Sigmoid colon (tissue), 7 donors: ENCODE results near the gene ODF4. TPM values are rescaled to one million over a fixed set of nuclear protein-coding genes. Genes with fewer than 3 reads are reported as not detected.

Experiments used
- DNase-seq: peaks from one replicate; pipeline ENCODE4 v3.0.0-alpha.2; 2019
- H3K27ac ChIP-seq, 4 donors: fragments of 200-600 bp; sonication (generic); one replicate each; pipeline ENCODE4 v1.5.1; 2016 to 2019; ENCODE audit warnings: mild to moderate bottlenecking in 1 of 4
- H3K27me3 ChIP-seq, 3 donors: fragments of 200-600 bp; sonication (generic); one replicate each; pipeline ENCODE4 v1.5.1; 2019; ENCODE audit warnings: mild to moderate bottlenecking in 1 of 3
- H3K36me3 ChIP-seq, 4 donors: fragments of 200-600 bp; sonication (generic); one replicate each; pipeline ENCODE4 v1.5.1; 2016 to 2019
- H3K4me1 ChIP-seq, 4 donors: fragments of 200-600 bp; sonication (generic); one replicate each; pipeline ENCODE4 v1.5.1; 2017 to 2019
- H3K4me3 ChIP-seq, 4 donors: fragments of 200-600 bp; sonication (generic); one replicate each; pipeline ENCODE4 v1.5.1; 2017 to 2019; ENCODE audit warnings: mild to moderate bottlenecking in 2 of 4, moderate library complexity in 1 of 4
- H3K9me3 ChIP-seq, 4 donors: fragments of 200-600 bp in 3 of 4; sonication (generic) in 3 of 4; one replicate each; pipeline versions ENCODE4 v1.5.1 to v1.6.1; 2013 to 2019
- CTCF ChIP-seq, 4 experiments: fragments of 450-650 bp in 3 of 4; fragments of 200-600 bp in 1 of 4; IDR thresholded peaks; one replicate each; pipeline ENCODE4 v1.5.1; 2016 to 2019; ENCODE audit warnings: antibody characterized with exemption in 4 of 4, mild to moderate bottlenecking in 3 of 4, moderate library complexity in 2 of 4
- EP300 ChIP-seq, 4 donors: sonication (generic); formaldehyde crosslinking; IDR thresholded peaks; one replicate each; pipeline ENCODE4 v1.6.1; 2017; ENCODE audit warnings: antibody characterized with exemption in 4 of 4
- POLR2A ChIP-seq, 2 donors: fragments of 450-650 bp; IDR thresholded peaks; one replicate each; pipeline ENCODE4 v1.6.1; 2016; ENCODE audit warnings: antibody characterized with exemption in 2 of 2, mild to moderate bottlenecking in 2 of 2, moderate library complexity in 2 of 2
- POLR2AphosphoS5 ChIP-seq, 4 donors: sonication (generic); formaldehyde crosslinking; IDR thresholded peaks; one replicate each; pipeline ENCODE4 v1.6.1; 2017; ENCODE audit warnings: antibody characterized with exemption in 4 of 4
- WGBS, 2 donors: extraction: QIAGEN DNeasy Blood & Tissue Kit; methylation state at CpG; one replicate each; pipeline ENCODE4 v1.1.7; 2013; 5-methylcytosine and 5-hydroxymethylcytosine counted together
- intact Hi-C: fragments of 100-400 bp; cut with DNase I; formaldehyde crosslinking; loops from one replicate; pipeline ENCODE4 v1.15.1; 2023
- polyA plus RNA-seq, 3 donors: library from polyadenylated mRNA; stranded (reverse); fragments of 200-250 nt; gene quantifications; one replicate each; pipeline ENCODE4 v1.2.3, GENCODE V29; 2013
- total RNA-seq, 4 donors: library from RNA; depleted of rRNA; stranded (reverse); fragments of >200 nt; gene quantifications; one replicate each; pipeline ENCODE4 v1.1.0, GENCODE V29; 2016
- donor health status: healthy with polysubstance abuse.
- donor health status: Bipolar disorder and iron deficiency.
- donor health status: healthy.

ODF4 gene
- total and polyA plus RNA-seq, 7 donors: not detected

DNA sequence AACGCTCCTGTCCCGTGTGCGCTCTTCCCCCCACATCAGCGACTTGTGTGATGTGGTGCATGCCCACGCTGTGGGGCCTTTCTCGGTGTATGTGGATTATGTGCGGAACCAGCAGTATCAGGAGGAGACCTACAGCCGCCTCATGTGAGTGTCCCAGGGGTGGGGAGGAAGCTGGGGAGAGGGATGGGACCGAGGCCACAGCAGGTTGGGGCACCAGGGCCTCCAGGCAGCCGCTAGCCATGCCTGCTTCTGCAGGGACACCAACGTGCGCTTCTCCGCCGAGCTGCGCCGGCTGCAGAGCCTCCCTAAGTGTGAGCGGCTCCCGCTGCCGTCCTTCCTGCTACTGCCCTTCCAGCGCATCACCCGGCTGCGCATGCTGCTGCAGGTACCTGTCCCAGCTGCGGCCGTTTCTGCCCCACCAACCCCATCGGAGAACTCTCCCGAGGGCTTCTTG lies 23.8 kb upstream of the ODF4 start:
- Histone ChIP-seq H3K4me1 (no peaks in the 10 kb centered on the region), H3K9me3 (no peaks in the 10 kb centered on the region), H3K36me3 (no peaks in the 10 kb centered on the region), H3K4me3 (no peak overlapping the region), H3K27me3 (peaks cover 12 to 62% (median 49%) of the 10 kb centered on the region in 3 donors), H3K27ac (no peak overlapping the region)
- no peak for DNase-seq
- WGBS, 2 donors: 23 to 53% methylated on average over 26 of the region's 26 CpGs
- intact Hi-C loops: no loop called here
- no peak for TF ChIP-seq POLR2A (IDR thresholded peaks at IDR 0.05)
- TF ChIP-seq POLR2AphosphoS5 (IDR thresholded peaks at IDR 0.05): no peak
- no peak for TF ChIP-seq EP300 (IDR thresholded peaks at IDR 0.05)
- TF ChIP-seq CTCF (IDR thresholded peaks at IDR 0.05): no peak

GRCh38 chr17:8318010-8318935 lies 21.4 kb upstream of the ODF4 start:
- H3K27ac ChIP-seq: no peak overlapping the region
- no peaks in the 10 kb centered on the region for H3K9me3 ChIP-seq
- no peaks in the 10 kb centered on the region for H3K36me3 ChIP-seq
- WGBS, 2 donors: 77 to 86% methylated on average over 24 of the region's 24 CpGs
- H3K27me3 ChIP-seq: peaks cover 8 to 50% (median 38%) of the 10 kb centered on the region in 3 donors
- DNase-seq: no peak
- no peak for TF ChIP-seq POLR2A (IDR thresholded peaks at IDR 0.05)
- TF ChIP-seq CTCF (IDR thresholded peaks at IDR 0.05): no peak
- no peak for TF ChIP-seq POLR2AphosphoS5 (IDR thresholded peaks at IDR 0.05)
- no peak for TF ChIP-seq EP300 (IDR thresholded peaks at IDR 0.05)
- intact Hi-C loops: no loop called here
- H3K4me3 ChIP-seq: no peak overlapping the region
- H3K4me1 ChIP-seq: no peaks in the 10 kb centered on the region

DNA sequence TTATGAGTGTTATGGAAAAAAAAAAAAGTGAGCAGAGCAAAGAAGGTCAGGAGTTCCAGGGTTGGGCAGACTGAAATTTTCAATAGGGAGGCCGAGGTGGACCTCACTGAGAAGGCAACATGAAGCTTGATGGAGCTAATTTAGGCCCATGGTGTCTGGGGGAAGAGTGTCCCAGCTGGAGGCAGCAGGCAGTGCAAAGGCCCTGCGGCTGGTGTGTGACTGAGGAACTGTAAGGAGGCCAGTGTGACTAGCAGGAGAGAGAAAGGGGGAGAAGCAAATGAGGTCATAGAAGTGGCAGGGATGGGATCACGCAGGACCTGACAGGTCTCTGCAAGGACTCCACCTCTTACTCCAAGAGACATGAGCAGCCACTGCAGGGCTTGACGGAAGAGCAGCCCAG lies 19.4 kb upstream of the ODF4 start:
- intact Hi-C loops: no loop called here
- no peak for TF ChIP-seq CTCF (IDR thresholded peaks at IDR 0.05)
- no peak for TF ChIP-seq POLR2A (IDR thresholded peaks at IDR 0.05)
- no peak for TF ChIP-seq EP300 (IDR thresholded peaks at IDR 0.05)
- no peak for TF ChIP-seq POLR2AphosphoS5 (IDR thresholded peaks at IDR 0.05)

GRCh38 chr17:8320990-8321389 lies 18.6 kb upstream of the ODF4 start:
- H3K36me3 ChIP-seq: no peaks in the 10 kb centered on the region
- no peak overlapping the region for H3K27ac ChIP-seq
- no peaks in the 10 kb centered on the region for H3K4me1 ChIP-seq
- DNase-seq: no peak
- intact Hi-C loops: no loop called here
- no peak overlapping the region for H3K4me3 ChIP-seq
- H3K9me3 ChIP-seq: no peaks in the 10 kb centered on the region
- WGBS, 2 donors: 75 to 79% methylated on average over 6 of the region's 6 CpGs
- TF ChIP-seq CTCF (IDR thresholded peaks at IDR 0.05) (no peak), POLR2A (IDR thresholded peaks at IDR 0.05) (no peak), POLR2AphosphoS5 (IDR thresholded peaks at IDR 0.05) (no peak), EP300 (IDR thresholded peaks at IDR 0.05) (no peak)
- peaks cover 0 to 41% (median 24%) of the 10 kb centered on the region in 3 donors for H3K27me3 ChIP-seq

More for the DNA sequence above, 19.4 kb upstream of the ODF4 start:
- H3K27ac ChIP-seq: no peak overlapping the region
- no peaks in the 10 kb centered on the region for H3K36me3 ChIP-seq
- DNase-seq: no peak
- no peaks in the 10 kb centered on the region for H3K4me1 ChIP-seq
- peaks cover 7 to 41% (median 28%) of the 10 kb centered on the region in 3 donors for H3K27me3 ChIP-seq
- WGBS, 2 donors: 84 to 86% methylated on average over 4 of the region's 4 CpGs
- H3K4me3 ChIP-seq: no peak overlapping the region
- H3K9me3 ChIP-seq: no peaks in the 10 kb centered on the region
